ENCODE results near the gene TMEM233. TPM values are rescaled to one million over a fixed set of nuclear protein-coding genes. Genes with fewer than 3 reads are reported as not detected.

TMEM233 gene
- total RNA-seq, 2 donors from 2014 or later = not detected

GRCh38 chr12:119691202-119691810 lies 97.7 kb downstream of the TMEM233 start:
- Mint-ChIP-seq H3K36me3 (ENCODE audit: low read depth) (peaks cover 45% of the 10 kb centered on the region), H3K27me3 (ENCODE audit: insufficient read depth) (no peaks in the 10 kb centered on the region), H3K4me3 (no peak overlapping the region), H3K9me3 (no peaks in the 10 kb centered on the region), H3K4me1 (no peaks in the 10 kb centered on the region), H3K27ac (no peak overlapping the region)
- H3K4me3 ChIP-seq (ENCODE audit: low read length) = no peak overlapping the region
- no peak for TF ChIP-seq CTCF (conservative IDR thresholded peaks at IDR 0.05)
- H3K9ac ChIP-seq (ENCODE audit: extremely low read depth, low read length, poor library complexity, severe bottlenecking) = no peak overlapping the region
- peak; percentile 48 for DNase-seq
- 96 to 98% methylated on average over 5 to 6 of the region's 6 CpGs for WGBS, 2 experiments (ENCODE audit: insufficient coverage in 1 of 2, insufficient read length in 1 of 2)
- H3K27me3 ChIP-seq (ENCODE audit: control insufficient read depth, insufficient read depth, low read length, poor library complexity, severe bottlenecking) = no peaks in the 10 kb centered on the region
- H3K4me1 ChIP-seq (ENCODE audit: control insufficient read depth, insufficient read depth, low read length) = no peaks in the 10 kb centered on the region
- no peak overlapping the region for H3K27ac ChIP-seq (ENCODE audit: low read depth, low read length)
- H3K36me3 ChIP-seq (ENCODE audit: control insufficient read depth, insufficient read depth, low read length) = peaks cover 30% of the 10 kb centered on the region
- no peaks in the 10 kb centered on the region for H3K9me3 ChIP-seq (ENCODE audit: control insufficient read depth, low read length)

- Histone ChIP-seq H3K9ac (ENCODE audit: extremely low read depth, low read length, poor library complexity, severe bottlenecking) (no peak overlapping the region), H3K27me3 (ENCODE audit: control insufficient read depth, insufficient read depth, low read length, poor library complexity, severe bottlenecking) (no peaks in the 10 kb centered on the region), H3K36me3 (ENCODE audit: control insufficient read depth, insufficient read depth, low read length) (peaks cover 26% of the 10 kb centered on the region), H3K4me1 (ENCODE audit: control insufficient read depth, insufficient read depth, low read length) (no peaks in the 10 kb centered on the region), H3K9me3 (ENCODE audit: control insufficient read depth, low read length) (no peaks in the 10 kb centered on the region), H3K4me3 (ENCODE audit: low read length) (no peak overlapping the region), H3K27ac (ENCODE audit: low read depth, low read length) (no peak overlapping the region)
- no peak for TF ChIP-seq CTCF (conservative IDR thresholded peaks at IDR 0.05)
- Mint-ChIP-seq H3K9me3 (no peaks in the 10 kb centered on the region), H3K4me3 (no peak overlapping the region), H3K27me3 (ENCODE audit: insufficient read depth) (no peaks in the 10 kb centered on the region), H3K36me3 (ENCODE audit: low read depth) (peaks cover 44% of the 10 kb centered on the region), H3K4me1 (no peaks in the 10 kb centered on the region), H3K27ac (no peak overlapping the region)
- DNase-seq = no peak
- WGBS, 2 experiments (ENCODE audit: insufficient coverage in 1 of 2, insufficient read length in 1 of 2) = 87 to 95% methylated on average over 3 to 5 of the region's 5 CpGs
Measured at GRCh38 chr12:119692410-119692809, 98.8 kb downstream of the TMEM233 start.

Other genes with a start within 250 kb of the TMEM233 start
- 10 to 100 TPM; 28.8 to 32.0 TPM for gene PRKAB1, start 74.4 kb downstream of the TMEM233 start, total RNA-seq

Data from endodermal cell (in vitro differentiated cells).